NCI-H446 treated with DMSO at 0.1 percent for 48 hours (cell line): Measurements from ENCODE around the gene ERO1B.
A peak's percentile ranks its signal among the peaks of the same experiment; 100 is the strongest.
"Not testable (repeated sequence)": the region's sequence is repeated elsewhere in the genome, so short reads cannot be mapped to it uniquely, and the experiment has no call there.

ENCODE experiments used
- DNase-seq: peaks from one replicate; lab custom pipeline; 2025; lab: John Stamatoyannopoulos, UW

The ERO1B gene, protein sequence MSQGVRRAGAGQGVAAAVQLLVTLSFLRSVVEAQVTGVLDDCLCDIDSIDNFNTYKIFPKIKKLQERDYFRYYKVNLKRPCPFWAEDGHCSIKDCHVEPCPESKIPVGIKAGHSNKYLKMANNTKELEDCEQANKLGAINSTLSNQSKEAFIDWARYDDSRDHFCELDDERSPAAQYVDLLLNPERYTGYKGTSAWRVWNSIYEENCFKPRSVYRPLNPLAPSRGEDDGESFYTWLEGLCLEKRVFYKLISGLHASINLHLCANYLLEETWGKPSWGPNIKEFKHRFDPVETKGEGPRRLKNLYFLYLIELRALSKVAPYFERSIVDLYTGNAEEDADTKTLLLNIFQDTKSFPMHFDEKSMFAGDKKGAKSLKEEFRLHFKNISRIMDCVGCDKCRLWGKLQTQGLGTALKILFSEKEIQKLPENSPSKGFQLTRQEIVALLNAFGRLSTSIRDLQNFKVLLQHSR

DNA sequence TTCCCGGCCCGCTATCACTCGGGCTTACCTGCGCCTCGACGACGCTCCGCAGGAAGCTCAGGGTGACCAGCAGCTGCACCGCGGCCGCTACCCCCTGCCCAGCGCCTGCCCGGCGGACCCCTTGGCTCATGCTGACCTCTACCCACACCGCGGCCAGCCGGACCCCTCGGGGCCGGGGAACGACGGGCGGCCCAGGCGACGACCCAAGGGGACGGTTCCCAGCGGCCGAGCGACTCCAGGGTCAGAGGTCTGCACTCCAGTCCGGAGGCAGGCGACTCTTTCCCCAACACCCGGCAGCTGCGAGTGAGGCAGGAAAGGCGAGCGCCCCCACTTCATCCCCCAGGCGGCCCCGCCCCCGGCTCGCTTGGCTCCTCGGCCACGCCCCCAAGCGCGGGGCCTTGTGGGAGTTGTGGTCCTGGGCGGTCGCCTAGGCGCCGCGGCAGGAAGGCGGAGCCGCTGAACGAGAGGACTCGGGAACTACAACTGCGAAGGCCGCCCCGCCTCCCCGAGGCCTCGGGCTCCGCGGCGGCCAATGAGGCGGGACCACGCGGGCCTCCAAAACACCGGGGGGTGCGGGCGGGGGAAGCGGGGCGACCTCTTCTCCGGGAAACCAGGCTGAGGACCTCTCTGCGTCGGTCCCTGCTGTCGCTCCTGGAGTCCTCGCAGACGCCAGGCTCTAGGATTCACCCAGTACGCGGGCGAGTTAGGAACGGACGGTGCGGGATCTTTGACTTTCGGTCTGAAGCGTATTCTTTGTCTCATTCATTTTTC, at the start of gene ERO1B:
ERO1B (minus strand) TSS at position 305 of the 771 bp plus-strand sequence; CDS start at position 130, 175 bp downstream.
- peak; percentile 70 for DNase-seq

GRCh38 chr1:236331412-236331811, 49.7 kb upstream of the ERO1B start:
- not testable (repeated sequence) for DNase-seq

DNA sequence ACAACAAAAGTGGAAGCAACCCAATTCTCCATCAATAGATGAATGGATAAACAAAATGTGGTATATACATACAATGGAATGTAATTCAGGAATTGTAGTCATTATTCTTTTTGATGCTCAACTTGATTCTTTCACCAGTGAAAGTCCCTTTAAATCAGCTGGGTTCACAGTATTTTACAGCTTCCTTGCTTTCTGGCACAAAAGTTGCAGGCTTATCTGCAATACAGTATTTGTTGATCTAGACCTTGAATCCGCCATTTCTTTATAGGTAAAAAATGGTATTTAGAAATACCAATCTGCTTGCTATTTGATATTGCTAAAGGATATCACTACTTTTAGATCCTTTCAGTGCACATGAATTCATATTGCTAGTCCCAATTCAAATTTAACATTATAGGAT, 44.7 kb upstream of the ERO1B start:
- no peak for DNase-seq

- no peak for DNase-seq
Measured at GRCh38 chr1:236325567-236325966, 43.8 kb upstream of the ERO1B start.

DNA sequence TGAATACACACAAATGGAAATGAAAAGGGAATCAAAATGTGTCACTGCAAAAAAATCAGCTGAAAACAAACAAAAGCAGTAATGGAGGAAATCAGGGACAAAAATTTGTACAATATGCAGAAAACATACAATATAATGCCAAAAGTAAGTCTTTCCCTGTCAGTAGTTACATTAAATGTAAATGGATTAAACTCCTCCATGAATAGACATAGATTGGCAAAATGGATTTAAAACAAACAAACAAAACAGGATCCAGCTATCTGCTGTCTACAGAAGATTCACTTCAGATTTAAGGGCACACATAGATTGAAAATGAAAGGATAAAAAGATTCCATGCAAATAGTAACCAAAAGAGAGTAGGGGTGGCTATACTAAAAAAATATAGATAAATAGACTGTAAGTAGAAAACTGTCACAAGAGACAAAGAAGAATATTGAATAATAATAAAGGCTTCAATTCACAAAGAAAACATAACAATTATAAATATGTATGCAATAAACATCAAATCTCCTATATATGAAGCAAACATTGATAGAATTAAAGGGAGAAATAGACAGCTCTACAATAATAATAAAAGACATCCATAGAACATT, 42.2 kb upstream of the ERO1B start:
- no peak for DNase-seq

DNA sequence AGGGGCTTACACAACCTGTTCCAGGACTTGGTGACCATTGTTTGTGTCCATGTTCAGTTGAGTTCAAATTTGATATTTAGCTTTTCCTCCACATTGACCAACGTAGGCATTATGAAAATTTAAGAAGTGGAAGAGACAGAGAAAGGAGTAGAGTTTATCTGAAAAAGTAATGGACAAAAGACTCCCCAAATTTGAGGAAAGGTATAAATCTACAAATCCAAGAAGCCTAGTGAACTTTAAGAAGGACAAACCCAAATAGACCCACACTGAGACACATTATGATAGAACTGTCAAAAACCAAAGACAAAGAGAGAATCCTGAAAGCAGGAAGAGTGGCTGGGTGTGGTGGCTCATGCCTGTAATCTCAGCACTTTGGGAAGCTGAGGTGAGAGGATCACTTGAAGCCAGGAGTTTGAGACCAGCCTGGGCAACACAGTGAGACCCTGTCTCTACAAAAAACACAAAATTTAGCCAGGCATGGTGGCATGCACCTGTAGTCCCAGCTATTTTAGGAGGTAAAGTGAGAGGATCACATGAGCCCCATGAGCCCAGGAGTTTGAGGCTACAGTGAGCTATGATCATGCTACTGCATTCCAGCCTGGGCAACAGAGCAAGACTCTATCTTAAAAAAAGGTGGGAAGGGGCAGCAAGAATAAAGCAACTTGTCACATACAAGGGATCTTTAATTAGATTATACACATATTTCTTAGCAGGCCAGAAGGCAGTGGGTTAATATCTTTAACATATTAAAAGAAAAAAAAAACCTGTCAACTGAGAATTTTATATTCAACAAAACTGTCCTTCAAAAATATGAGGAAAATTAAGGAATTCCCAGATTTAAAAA, 41.0 kb upstream of the ERO1B start:
- no peak for DNase-seq

DNA sequence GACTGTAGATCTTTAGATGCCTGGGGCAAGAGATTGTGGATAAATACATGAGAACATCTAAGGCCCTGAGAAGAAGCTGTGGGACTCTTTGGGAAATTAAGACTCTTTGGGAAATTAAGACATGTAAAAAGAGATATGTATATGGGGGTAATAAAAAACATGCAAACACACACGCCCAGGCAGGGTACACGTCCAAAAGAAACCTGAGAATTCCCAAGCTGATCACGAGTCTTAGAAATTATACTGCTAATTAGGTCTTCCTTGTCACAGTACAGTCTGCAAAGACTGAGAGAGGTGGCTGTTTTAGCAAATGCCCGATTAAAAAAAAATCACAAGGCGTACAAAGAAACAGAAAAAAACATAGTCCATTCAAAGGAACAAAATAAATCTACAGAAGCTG, 39.3 kb upstream of the ERO1B start:
- no peak for DNase-seq

GRCh38 chr1:236320671-236321070, 38.9 kb upstream of the ERO1B start:
- no peak for DNase-seq

DNA sequence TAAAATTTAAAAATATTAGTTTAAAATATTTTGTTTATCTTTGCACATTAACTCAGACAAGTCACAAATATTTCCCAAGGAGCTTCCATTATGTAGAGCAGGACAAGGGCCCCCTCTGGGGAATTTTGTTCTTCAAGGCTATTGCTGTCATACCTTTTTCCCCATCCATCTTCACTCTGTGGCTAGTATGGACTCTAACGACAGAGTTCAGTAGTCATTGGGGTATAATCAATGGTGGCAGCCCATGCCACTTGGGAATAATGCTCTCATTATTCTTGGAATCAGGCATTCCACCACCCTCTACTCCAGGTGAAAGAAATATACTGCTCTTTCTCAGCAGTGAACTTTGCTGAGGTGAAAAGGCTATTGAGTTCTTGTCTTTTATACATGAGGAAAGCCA, 38.5 kb upstream of the ERO1B start:
- no peak for DNase-seq

- DNase-seq = no peak
Measured at GRCh38 chr1:236316437-236316836, 34.7 kb upstream of the ERO1B start.

- DNase-seq = no peak
Measured at GRCh38 chr1:236315518-236315917, 33.8 kb upstream of the ERO1B start.

- DNase-seq = no peak
Measured at GRCh38 chr1:236315092-236315491, 33.3 kb upstream of the ERO1B start.

DNA sequence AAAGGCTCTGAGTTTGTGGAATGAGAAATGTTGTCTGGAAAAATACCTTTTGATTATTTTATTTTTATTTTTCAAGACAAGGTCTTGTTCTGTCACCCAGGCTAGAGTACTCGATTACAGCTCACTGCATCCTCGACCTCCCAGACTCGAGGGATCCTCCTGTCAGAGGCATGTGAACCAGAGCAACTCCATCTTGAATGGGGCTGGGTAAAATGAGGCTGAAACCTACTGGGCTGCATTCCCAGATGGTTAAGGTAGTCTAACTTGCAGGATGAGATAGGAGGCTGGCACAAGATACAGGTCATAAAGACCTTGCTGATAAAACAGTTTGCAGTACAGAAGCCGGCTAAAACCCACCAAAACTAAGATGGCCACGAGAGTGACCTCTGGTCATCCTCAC, 32.3 kb upstream of the ERO1B start:
- DNase-seq = not testable (repeated sequence)

DNA sequence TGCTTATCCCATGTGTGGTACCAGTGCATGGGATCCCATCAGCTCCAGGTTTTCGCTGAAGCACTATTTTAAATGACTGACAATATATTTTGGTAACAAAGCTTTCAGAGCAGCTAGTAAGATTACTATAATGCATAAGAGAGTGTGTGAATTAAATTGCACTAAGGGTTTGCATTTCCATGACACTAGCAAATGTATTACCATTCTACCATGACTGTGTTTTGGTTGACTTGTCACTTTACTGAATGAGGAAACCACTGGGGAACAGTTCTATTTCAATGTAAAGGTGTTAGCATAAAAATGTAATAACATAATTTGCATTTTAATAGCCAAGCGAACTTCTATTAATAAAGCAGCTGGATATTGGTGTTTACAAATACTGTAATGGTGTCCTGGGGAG, 31.7 kb upstream of the ERO1B start:
- DNase-seq = no peak

DNA sequence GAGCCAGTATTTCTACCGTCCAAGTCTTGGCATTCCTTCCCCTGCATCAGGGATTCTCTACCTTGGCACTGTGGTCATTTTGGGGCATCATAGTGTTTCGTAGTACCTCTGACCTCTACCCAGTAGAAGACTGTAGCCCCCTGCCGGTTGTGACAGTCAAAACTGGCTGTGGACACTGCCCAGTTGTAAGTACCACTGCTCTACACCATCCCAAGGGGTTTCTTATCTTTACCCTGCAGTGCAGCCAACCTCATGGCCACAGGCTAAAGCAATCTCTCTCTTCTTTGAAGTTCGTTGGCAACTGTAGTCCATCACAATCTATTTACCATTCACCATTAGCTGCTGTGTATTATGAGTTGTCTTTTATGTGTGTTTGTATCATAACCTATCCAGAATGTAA, 29.3 kb upstream of the ERO1B start:
- DNase-seq = no peak

DNA sequence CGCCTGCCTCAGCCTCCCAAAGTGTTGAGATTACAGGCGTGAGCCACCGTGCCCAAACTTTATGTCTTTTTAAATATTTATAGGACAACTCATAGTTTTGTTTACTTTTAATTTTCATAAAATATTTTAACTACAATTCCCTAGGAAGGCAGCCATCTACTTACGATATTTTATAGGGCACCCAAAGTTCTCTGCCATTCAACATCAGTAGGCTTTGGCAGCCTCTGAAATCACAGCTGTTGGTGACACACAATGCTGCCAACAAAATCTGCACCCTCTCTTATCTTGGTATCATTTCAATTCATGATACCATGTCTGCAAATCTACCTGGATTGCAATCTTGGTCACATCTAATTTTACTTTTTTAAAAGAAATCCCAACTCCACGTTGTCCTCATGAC, 27.1 kb upstream of the ERO1B start:
- no peak for DNase-seq

- no peak for DNase-seq
Measured at GRCh38 chr1:236307435-236307834, 25.7 kb upstream of the ERO1B start.

DNA sequence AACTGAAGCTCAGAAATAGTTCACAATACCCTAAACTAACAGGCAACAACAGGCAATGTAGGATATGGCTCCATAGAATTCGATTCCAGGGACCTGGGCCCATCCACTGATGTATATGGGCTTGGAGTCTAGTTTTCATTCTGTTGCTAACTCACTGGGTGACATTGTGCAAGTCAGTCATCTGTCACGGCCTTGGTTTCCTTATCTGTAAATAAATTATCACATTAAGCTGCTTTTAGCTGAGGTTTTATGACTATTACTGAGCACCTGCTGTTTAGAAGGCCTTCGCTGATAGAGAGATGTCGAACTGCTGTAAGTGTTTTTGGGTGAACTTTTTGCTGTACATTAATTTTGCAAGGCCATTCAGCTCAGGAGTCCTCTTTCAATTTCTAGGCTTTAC, 22.9 kb upstream of the ERO1B start:
- no peak for DNase-seq

GRCh38 chr1:236303675-236304074, 21.9 kb upstream of the ERO1B start:
- no peak for DNase-seq

GRCh38 chr1:236302941-236303340, 21.2 kb upstream of the ERO1B start:
- no peak for DNase-seq

GRCh38 chr1:236301958-236302335, 20.2 kb upstream of the ERO1B start:
- no peak for DNase-seq
